D721Med (cell line): ENCODE measurements around the gene GPHB5.
"Not testable (repeated sequence)": the region's sequence is repeated elsewhere in the genome, so short reads cannot be mapped to it uniquely, and the experiment has no call there.

Experiments used
- DNase-seq: peaks from one replicate; pipeline ENCODE4 v3.0.0; 2011; ENCODE audit warnings: low spot score; ENCODE audit not compliant: insufficient read length
- FAIRE-seq: peaks from 2 replicates; lab custom pipeline; 2011; peaks lifted over from hg19 to GRCh38; lab: Jason Lieb, UNC
- CTCF ChIP-seq: IDR thresholded peaks from 2 replicates; pipeline ENCODE4 v1.5.1; 2012; ENCODE audit warnings: mild to moderate bottlenecking, control low read depth; ENCODE audit not compliant: insufficient read depth; ENCODE audit errors: missing control alignments

GPHB5 gene

DNA sequence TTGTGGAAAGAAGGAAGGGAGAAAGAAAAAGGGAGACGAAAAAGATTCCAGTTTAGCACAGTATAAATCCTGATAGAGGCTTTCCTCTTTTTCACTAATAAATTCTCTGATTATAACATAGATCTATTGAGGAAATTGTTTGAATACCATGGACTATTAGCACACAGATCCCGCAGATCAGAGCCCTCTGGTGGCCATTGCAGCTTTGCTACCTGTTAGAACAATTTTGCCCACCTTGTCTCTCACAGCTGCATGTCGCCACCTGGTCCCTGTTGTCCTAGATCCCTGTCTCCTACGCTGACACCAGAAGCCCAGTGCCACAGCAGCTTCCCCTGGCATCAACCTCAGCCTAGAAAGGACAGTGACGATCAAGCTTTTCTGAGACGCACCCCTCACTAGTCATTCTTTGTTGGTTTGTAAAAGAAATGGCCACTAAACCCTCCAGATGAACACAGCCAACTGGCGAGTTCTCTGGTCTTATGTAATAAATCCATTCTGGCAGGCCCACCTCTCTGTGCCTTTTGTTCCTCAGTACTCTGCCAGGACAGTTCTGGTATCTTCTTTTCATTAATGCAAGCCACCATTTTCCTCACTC, 9.9 kb downstream of the GPHB5 start:
- no peak for FAIRE-seq
- DNase-seq = no peak
- TF ChIP-seq CTCF = peak; percentile 43

GRCh38 chr14:63304429-63304828, 14.3 kb downstream of the GPHB5 start:
- not testable (repeated sequence) for FAIRE-seq, DNase-seq

- DNase-seq (no peak), FAIRE-seq (no peak)
- no peak for TF ChIP-seq CTCF
These were observed 16.7 kb downstream of the GPHB5 start for GRCh38 chr14:63301891-63302534.

- no peak for DNase-seq
- no peak for FAIRE-seq
- TF ChIP-seq CTCF = no peak
These were observed 17.9 kb downstream of the GPHB5 start for GRCh38 chr14:63300854-63301253.

DNA sequence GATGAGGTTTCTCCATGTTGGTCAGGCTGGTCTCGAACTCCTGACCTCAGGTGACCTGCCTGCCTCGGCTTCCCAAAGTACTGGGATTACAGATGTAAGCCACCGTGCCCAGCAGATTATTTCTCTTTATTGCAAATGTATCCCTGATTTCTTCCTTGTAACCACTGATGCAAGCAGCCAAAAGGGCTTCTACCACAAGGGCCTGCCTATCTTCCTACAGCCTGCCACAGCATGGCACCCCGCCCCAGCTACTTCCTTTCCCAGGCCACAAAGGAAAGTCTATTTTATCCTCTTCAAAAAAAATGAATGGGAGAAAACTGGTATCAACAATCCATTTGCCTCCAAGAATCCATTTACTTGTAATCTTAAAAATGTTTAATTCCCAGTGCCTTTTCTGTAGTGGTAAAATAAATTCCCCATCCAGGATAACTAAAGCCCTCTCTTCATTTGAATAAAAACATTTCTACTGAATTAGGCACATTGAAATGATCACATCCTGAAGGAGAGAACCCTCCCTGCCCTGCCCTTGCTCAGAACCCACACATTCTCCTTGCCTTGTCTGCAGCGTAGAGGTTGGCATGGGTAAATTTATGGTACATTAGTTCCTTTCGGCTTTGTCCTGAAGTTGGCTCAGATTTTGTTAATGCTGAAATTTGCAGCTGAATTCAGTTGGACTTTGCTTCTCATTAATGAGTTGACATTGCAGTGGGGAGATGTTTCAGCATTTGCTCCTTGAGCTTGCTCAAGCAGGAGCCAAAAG, 19.2 kb downstream of the GPHB5 start:
- FAIRE-seq (no peak), DNase-seq (no peak)
- TF ChIP-seq CTCF = no peak

DNA sequence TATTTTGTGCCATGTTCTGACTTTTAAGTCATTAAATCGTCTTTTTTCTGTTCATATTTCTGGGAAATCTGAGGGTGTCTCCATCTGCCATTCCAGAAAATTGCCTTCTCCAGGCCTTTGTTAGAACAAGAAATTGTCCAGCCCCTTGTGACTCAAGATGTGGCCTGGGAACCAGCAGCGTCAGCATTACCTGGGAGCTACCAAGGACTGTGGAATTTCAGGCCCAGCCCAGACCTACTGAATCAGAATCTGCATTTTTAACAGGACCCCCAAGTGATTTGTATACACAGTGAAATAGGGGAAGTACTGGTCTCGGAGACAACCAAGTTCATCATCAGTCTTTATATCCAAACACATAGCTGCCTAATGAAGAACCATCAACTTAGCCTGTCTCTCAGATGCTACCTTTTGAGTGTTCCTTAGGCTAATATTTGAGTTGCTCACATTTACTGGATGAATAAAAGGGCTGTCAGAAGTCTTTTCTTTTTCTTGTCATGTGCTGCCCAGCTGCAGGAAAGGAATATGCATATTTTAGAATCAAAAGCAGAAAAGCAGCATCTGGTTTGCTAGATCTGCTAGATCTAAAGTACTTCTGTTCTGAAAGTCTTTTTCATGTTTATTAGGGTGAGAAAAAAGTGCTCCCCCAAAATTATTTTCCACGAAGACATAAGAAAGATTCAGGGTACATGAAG, 21.2 kb downstream of the GPHB5 start:
- DNase-seq (no peak), FAIRE-seq (no peak)
- no peak for TF ChIP-seq CTCF

GRCh38 chr14:63296060-63296563, 22.6 kb downstream of the GPHB5 start:
- TF ChIP-seq CTCF = no peak
- FAIRE-seq (no peak), DNase-seq (no peak)
